ENCODE data around the gene IL27RA.
"Not testable (repeated sequence)": the region's sequence is repeated elsewhere in the genome, so short reads cannot be mapped to it uniquely, and the experiment has no call there.

GRCh38 chr19:14026652-14027192 lies 4.8 kb upstream of the IL27RA start:
- TF ChIP-seq, protein P1, sequence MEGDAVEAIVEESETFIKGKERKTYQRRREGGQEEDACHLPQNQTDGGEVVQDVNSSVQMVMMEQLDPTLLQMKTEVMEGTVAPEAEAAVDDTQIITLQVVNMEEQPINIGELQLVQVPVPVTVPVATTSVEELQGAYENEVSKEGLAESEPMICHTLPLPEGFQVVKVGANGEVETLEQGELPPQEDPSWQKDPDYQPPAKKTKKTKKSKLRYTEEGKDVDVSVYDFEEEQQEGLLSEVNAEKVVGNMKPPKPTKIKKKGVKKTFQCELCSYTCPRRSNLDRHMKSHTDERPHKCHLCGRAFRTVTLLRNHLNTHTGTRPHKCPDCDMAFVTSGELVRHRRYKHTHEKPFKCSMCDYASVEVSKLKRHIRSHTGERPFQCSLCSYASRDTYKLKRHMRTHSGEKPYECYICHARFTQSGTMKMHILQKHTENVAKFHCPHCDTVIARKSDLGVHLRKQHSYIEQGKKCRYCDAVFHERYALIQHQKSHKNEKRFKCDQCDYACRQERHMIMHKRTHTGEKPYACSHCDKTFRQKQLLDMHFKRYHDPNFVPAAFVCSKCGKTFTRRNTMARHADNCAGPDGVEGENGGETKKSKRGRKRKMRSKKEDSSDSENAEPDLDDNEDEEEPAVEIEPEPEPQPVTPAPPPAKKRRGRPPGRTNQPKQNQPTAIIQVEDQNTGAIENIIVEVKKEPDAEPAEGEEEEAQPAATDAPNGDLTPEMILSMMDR (conservative IDR thresholded peaks at IDR 0.05) = not testable (repeated sequence)
- not testable (repeated sequence) for TF ChIP-seq EZH2 (IDR thresholded peaks at IDR 0.05; ENCODE audit: low read depth)
